GM21786 (cell line): ENCODE measurements around the gene GRIK5.
"Not testable (repeated sequence)": the region's sequence is repeated elsewhere in the genome, so short reads cannot be mapped to it uniquely, and the experiment has no call there.

Source experiments
- ATAC-seq: cut with Tn5 transposase; IDR thresholded peaks from one replicate; pipeline ENCODE4 v1.9.1; 2021; ENCODE audit not compliant: unreplicated experiment

GRIK5 gene

DNA sequence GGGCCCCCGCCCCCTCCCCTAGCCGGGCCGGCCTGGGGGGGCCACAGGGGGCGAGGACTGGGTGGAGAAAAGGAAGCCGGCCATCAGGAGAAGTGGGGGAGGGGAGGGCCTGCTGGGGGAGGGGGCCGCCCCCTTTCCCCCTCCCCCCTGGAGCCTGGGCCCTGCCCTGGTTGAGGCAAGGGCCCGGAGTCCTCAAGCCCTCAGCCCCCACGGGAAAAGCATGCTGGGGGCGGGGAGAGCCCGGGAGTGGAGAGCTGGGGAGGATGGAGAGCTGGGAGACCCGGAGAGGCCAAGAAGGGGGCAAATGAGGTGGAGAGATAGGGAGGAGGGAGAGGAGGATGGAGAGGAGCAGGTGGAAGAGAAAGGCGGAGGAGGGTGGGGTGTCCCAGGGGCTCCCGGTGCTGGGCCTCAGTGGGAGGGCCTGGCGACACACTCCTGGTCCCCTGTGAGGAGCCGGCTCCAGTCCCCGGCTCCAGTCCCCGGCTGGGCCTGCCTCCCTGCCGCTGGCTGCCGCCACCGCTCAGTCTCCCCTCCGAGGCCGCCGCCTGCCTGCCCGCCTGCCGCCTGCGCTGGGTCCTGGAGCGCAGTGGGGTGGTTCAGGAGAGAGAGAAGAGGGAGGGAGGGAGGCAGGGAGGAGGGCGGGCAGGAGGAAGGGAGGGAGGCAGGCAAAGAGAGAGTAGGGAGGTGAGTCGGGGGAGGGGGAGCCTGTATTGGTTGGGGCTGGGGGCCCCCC is at the start of gene GRIK5:
GRIK5 (minus strand) TSS at position 588 of the 733 bp plus-strand sequence. CDS start 4,436 bp downstream, outside the sequence.
- no peak for ATAC-seq

GRCh38 chr19:42117076-42117475 is 47.1 kb upstream of the GRIK5 start:
- no peak for ATAC-seq

DNA sequence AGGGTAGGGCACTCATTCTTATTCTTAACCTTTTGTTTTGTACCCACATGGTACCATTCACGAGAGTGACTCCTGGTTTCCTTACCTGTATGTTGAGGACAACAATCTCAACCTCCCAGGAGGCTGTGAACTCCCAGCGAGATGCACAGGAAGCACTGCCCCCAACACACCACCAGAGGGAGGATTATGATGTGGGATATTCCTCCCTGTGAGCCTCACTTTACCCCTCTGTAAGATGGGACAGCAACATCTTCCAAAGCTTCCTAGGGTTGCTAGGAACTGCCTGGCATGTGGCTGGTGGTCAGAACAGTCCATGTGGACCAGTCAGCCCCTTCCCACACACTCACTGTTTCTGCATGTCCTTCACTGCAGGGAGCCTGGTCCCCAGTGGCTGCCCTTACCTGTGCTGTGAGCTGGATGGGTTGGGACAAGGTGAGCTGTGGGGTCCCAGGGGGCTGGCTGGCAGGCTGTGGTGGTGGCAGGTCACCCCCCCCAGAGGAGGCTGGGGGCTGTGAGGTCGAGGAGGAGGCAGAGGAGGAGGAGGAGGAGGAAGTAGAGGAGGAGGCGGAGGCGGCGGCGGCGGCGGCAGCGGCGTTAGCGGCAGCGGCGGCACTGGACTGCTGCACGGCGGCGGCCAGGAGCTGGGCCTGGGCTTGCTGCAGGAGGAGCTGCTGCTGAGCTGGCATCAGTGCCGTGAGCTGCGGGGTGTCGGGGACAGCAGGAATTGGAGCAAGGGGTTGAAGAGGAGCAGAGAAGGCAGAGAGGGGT is 46.5 kb upstream of the GRIK5 start:
- ATAC-seq = no peak

GRCh38 chr19:42115705-42116104 is 45.7 kb upstream of the GRIK5 start:
- no peak for ATAC-seq

DNA sequence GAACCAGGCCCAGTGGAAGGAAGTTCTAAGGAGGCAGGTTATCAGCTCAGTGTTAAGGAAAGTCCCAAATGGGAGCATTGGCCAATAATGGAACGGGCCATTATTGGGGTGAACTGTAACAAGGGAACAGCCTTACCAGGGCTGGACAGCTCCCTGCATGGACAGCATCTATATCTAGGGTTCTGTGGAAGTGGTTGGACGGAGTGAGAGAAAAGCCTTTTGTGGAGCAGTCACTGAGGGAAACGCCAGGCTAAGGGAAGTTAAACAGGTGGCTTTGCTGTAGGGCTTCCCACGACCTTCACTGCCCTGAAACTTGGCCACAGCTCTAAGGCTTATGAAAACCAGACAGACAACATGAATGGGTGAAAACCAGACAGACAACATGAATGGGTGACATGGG is 45.2 kb upstream of the GRIK5 start:
- ATAC-seq = no peak

- peak; percentile 49 for ATAC-seq
Measured at GRCh38 chr19:42114412-42114811, 44.4 kb upstream of the GRIK5 start.

- peak; percentile 42 for ATAC-seq
Measured at GRCh38 chr19:42113641-42114348, 43.8 kb upstream of the GRIK5 start.

DNA sequence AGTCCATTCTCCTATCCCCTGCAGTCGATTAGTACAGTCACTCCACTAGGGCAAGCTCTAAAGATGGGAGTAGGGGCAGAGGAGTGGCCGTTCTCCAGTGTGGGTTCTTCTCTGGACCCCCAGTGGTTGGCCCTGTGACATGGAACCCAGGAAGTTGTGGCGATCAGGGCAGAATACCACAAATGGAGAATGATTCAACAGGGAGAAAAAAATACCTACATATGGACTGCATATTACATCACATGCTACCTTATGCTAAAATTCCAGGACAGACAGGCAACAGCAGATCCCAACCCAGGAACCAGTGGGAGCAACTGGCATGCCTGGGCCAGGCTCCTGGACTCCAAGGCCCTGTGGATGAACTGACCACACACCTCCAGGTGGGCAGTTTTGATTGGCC is 41.8 kb upstream of the GRIK5 start:
- ATAC-seq = no peak

GRCh38 chr19:42111384-42111783 is 41.4 kb upstream of the GRIK5 start:
- ATAC-seq = no peak

DNA sequence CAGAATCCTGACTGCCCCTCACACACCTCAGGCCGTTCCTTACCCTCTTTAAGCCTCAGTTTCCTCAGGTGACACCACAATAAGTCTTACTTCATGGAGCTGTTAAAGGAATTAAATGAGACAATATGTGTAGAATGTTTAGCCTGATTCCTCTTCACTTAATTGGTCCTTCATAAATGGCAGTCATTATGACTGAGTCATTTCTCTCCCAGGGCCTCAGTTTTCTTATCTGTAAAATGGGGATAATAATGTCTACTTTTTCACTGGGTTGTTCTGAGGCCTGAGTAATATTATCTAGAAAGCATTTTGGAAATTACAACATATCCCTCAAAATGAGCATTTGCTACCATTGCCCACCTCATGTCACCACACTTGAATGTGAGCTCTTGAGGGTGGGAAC is 40.7 kb upstream of the GRIK5 start:
- ATAC-seq = no peak

- no peak for ATAC-seq
Measured at GRCh38 chr19:42109896-42110295, 39.9 kb upstream of the GRIK5 start.

DNA sequence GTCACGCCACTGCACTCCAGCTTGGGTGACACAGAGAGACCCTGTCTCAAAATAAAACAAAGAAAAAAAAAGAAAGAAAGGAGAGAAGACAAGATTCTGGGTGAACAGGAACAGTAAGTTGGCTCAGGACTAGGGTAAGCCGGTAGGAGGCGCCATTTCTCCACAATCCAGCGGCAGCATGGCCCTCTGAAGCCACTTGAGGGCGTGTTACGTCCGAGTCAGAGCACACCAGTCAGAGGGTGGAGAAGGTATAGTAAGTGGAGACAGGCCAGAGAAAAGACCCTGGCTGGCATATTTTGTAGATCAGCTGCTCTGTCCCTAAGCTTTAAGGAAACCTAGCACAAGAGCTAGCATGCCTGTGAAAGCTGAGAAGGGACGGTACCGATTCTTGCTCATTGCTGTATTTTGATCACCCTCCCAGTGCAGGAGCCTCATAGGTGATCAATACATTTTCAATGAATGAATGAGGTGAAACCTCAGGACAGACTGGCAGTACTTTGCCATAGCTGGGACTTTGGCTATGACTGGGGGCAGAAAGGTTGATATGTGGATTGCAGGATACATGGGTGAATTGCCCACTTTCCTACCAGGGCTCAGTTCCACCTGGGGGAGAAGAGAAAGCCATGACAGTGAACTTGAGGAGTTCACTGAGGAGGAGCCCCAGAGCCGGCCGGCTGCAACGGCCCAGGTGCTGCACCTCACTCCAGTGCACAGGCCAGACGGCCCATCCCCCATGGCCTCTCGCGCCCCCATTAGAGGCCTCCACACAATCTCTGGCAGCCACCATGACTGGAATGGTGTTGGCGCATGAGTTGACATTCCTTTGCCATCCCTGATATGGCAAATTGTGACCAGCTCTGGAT is 38.8 kb upstream of the GRIK5 start:
- ATAC-seq = peak; percentile 72

DNA sequence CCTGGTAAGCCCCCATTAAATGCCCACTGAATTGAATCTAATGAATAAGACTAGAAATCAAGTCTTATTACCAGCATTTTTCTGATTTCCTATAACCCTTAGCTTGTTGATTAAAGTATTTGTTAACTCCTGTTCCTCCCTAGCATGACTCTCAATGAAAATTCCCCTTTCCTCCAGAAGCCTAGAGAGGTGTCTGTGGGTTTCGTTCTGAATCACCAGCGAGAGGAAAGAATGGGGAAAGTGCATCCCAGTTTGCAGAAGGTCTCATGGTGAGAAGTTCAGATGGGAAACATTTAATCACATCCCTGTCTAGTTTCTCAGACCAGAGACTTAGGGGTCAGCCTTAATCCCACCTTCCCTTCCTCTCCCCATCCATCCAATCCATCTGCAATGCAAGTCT is 35.4 kb upstream of the GRIK5 start:
- ATAC-seq = no peak

DNA sequence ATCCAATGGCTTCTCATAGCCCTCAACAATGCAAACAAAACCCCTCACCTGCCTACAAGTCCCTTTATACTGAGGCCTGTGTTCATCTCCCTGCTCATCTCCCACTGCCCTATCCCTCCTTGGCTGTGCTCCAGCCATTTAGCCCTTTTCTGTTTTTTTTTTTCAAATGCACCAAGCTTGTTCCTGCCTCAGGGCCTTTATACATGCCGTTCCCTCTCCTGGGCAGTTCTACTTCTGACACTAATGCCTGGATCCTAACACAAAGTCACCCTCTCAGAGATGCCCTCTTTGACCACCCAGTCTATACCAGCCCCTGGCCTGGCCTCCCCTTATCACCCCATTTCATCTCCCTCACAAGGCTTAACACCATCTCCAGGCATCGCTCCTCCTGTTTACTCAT is 32.9 kb upstream of the GRIK5 start:
- ATAC-seq = no peak

DNA sequence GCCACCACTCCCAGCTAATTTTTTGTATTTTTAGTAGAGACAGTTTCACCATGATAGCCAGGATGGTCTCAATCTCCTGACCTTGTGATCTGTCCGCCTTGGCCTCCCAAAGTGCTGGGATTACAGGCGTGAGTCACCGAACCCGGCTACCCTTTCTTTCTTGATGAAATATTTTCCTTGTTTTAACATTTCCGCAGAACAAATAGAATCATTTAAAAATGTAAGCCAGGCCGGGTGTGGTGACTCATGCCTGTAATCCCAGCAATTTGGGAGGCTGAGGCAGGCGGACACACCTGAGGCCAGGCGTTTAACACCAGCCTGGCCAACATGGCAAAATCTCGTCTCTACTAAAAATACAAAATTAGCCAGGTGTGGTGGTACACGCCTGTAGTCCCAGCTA is 30.2 kb upstream of the GRIK5 start:
- not testable (repeated sequence) for ATAC-seq

- no peak for ATAC-seq
Measured at GRCh38 chr19:42099336-42099925, 29.4 kb upstream of the GRIK5 start.

- no peak for ATAC-seq
Measured at GRCh38 chr19:42098781-42099180, 28.8 kb upstream of the GRIK5 start.

- no peak for ATAC-seq
Measured at GRCh38 chr19:42097461-42097860, 27.5 kb upstream of the GRIK5 start.

- ATAC-seq = no peak
Measured at GRCh38 chr19:42096255-42096837, 26.3 kb upstream of the GRIK5 start.

DNA sequence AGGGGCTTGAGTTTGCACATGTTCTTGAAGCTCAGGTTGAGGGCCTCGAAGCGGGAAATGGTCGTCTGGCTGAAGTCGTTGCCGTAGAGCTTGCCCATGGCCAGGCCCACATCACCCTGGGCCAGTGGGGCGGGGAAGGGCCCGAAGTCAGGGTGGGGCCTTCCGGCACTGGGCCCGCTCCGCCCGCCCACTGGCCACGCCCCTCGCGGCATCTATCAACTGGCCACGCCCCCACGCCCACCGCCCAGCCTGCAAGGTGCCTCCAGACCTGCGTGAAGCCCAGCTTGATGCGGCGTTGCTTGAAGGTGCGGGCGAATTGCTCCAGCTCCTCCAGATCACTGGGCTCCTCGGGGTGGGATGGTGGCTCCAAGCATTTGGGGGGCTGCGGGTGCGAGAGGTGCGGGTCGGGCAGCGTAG is 25.8 kb upstream of the GRIK5 start:
- no peak for ATAC-seq
